Neural crest cell (in vitro differentiated cells): ENCODE measurements around the gene TIMM23. TPM values are rescaled to one million over a fixed set of nuclear protein-coding genes. Genes with fewer than 3 reads are reported as not detected.
"Not testable (repeated sequence)": the region's sequence is repeated elsewhere in the genome, so short reads cannot be mapped to it uniquely, and the experiment has no call there.

Source experiments
- DNase-seq: peaks from one replicate; pipeline ENCODE4 v3.0.0; 2021; ENCODE audit warnings: low read depth, mixed read lengths, low spot score
- H3K27ac Mint-ChIP-seq: one replicate; pipeline ENCODE4 v1.8.0; 2021; ENCODE audit warnings: mild to moderate bottlenecking, mixed read lengths; ENCODE audit not compliant: unreplicated experiment
- H3K27me3 Mint-ChIP-seq: 2 replicates; pipeline ENCODE4 v1.8.0; 2021; ENCODE audit warnings: low read depth, mild to moderate bottlenecking, mixed read lengths
- H3K36me3 Mint-ChIP-seq: 2 replicates; pipeline ENCODE4 v1.8.0; 2021; ENCODE audit warnings: low read depth, mild to moderate bottlenecking, mixed read lengths
- H3K4me1 Mint-ChIP-seq: 2 replicates; pipeline ENCODE4 v1.8.0; 2021; ENCODE audit warnings: mixed read lengths
- H3K4me3 Mint-ChIP-seq: one replicate; pipeline ENCODE4 v1.8.0; 2021; ENCODE audit warnings: mild to moderate bottlenecking, mixed read lengths
- H3K9me3 Mint-ChIP-seq: 2 replicates; pipeline ENCODE4 v1.8.0; 2021; ENCODE audit warnings: mixed read lengths
- total RNA-seq: library from RNA; stranded (reverse); gene quantifications from 2 replicates; pipeline ENCODE4 v1.2.1, GENCODE V29; 2021
- TF ChIP-seq, protein P1 (sequence below): fragments of 200-600 bp; sonication (generic); conservative IDR thresholded peaks from 2 replicates; pipeline ENCODE4 v1.5.0; 2021; ENCODE audit warnings: antibody characterized with exemption, mild to moderate bottlenecking

The TIMM23 gene
- total RNA-seq, 1 donor from 2014 or later: 73.9 TPM

- Mint-ChIP-seq H3K27me3 (no peaks in the 10 kb centered on the region), H3K36me3 (peaks cover 13% of the 10 kb centered on the region), H3K9me3 (no peaks in the 10 kb centered on the region), H3K4me3 (no peak overlapping the region), H3K27ac (no peak overlapping the region), H3K4me1 (no peaks in the 10 kb centered on the region)
- no peak for DNase-seq
- TF ChIP-seq, protein P1, sequence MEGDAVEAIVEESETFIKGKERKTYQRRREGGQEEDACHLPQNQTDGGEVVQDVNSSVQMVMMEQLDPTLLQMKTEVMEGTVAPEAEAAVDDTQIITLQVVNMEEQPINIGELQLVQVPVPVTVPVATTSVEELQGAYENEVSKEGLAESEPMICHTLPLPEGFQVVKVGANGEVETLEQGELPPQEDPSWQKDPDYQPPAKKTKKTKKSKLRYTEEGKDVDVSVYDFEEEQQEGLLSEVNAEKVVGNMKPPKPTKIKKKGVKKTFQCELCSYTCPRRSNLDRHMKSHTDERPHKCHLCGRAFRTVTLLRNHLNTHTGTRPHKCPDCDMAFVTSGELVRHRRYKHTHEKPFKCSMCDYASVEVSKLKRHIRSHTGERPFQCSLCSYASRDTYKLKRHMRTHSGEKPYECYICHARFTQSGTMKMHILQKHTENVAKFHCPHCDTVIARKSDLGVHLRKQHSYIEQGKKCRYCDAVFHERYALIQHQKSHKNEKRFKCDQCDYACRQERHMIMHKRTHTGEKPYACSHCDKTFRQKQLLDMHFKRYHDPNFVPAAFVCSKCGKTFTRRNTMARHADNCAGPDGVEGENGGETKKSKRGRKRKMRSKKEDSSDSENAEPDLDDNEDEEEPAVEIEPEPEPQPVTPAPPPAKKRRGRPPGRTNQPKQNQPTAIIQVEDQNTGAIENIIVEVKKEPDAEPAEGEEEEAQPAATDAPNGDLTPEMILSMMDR: no peak
Measured at GRCh38 chr10:45997557-45997956, 25.3 kb downstream of the TIMM23 start.

- no peaks in the 10 kb centered on the region for H3K4me1 Mint-ChIP-seq
- TF ChIP-seq, protein P1: no peak
- DNase-seq: no peak
- H3K36me3 Mint-ChIP-seq: peaks cover 13% of the 10 kb centered on the region
- H3K27me3 Mint-ChIP-seq: no peaks in the 10 kb centered on the region
- no peaks in the 10 kb centered on the region for H3K9me3 Mint-ChIP-seq
- H3K4me3 Mint-ChIP-seq: no peak overlapping the region
- H3K27ac Mint-ChIP-seq: no peak overlapping the region
Measured at GRCh38 chr10:45997994-45998763, 25.9 kb downstream of the TIMM23 start.

- H3K27me3 Mint-ChIP-seq, DNase-seq, H3K9me3 Mint-ChIP-seq, H3K4me3 Mint-ChIP-seq, H3K4me1 Mint-ChIP-seq: not testable (repeated sequence)
- H3K36me3 Mint-ChIP-seq: peaks cover 17% of the 10 kb centered on the region
- H3K27ac Mint-ChIP-seq: peak overlapping the region; percentile 14
Measured at GRCh38 chr10:45999955-46000354, 27.7 kb downstream of the TIMM23 start.

DNA sequence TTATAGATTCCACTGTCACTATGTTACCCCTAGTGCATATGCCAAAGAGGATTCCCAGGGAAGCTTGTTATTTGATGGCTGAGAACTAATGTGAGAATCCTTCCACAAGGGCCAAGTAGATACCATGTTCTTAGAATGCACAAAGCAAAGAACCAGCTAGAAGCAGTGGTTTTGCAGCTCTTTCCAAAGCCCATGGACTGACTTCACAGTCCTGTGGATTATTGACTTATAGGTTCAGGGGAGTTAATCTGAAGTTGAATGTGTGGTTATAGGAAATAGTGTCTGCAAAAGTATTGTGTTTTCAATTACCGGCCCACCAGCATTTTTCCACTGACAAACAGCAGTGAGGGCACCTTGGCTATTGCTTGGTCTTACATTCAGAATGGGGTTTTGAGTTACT lies 28.2 kb downstream of the TIMM23 start:
- no peak overlapping the region for H3K27ac Mint-ChIP-seq

GRCh38 chr10:46001187-46001756 lies 29.0 kb downstream of the TIMM23 start:
- no peak overlapping the region for H3K4me3 Mint-ChIP-seq
- no peaks in the 10 kb centered on the region for H3K27me3 Mint-ChIP-seq
- H3K9me3 Mint-ChIP-seq: no peaks in the 10 kb centered on the region
- DNase-seq: no peak
- peaks cover 18% of the 10 kb centered on the region for H3K36me3 Mint-ChIP-seq
- no peaks in the 10 kb centered on the region for H3K4me1 Mint-ChIP-seq
- TF ChIP-seq, protein P1: no peak
- H3K27ac Mint-ChIP-seq: no peak overlapping the region

More for the DNA sequence above, 28.2 kb downstream of the TIMM23 start:
- H3K4me1 Mint-ChIP-seq: no peaks in the 10 kb centered on the region
- H3K36me3 Mint-ChIP-seq: peaks cover 17% of the 10 kb centered on the region
- H3K9me3 Mint-ChIP-seq: no peaks in the 10 kb centered on the region
- no peak for DNase-seq
- TF ChIP-seq, protein P1: no peak
- H3K4me3 Mint-ChIP-seq: no peak overlapping the region
- H3K27me3 Mint-ChIP-seq: no peaks in the 10 kb centered on the region

GRCh38 chr10:46002189-46002687 lies 29.9 kb downstream of the TIMM23 start:
- H3K4me3 Mint-ChIP-seq, H3K27me3 Mint-ChIP-seq, H3K9me3 Mint-ChIP-seq, H3K27ac Mint-ChIP-seq, H3K4me1 Mint-ChIP-seq, DNase-seq: not testable (repeated sequence)
- H3K36me3 Mint-ChIP-seq: peaks cover 22% of the 10 kb centered on the region
